GM18951 (cell line): ENCODE measurements around the gene NHLRC2.

Experiments
- POLR2A ChIP-seq: IDR thresholded peaks from 4 replicates; pipeline ENCODE4 v1.6.1; 2011; ENCODE audit warnings: mild to moderate bottlenecking; ENCODE audit not compliant: insufficient read length, insufficient read depth; ENCODE audit errors: extremely low read depth
- in situ Hi-C: fragments of 300-500 bp; cut with MboI; formaldehyde crosslinking; loops from one replicate; pipeline ENCODE4 v1.12.0; 2022; ENCODE audit warnings: low sequenced_read_pairs, mixed read lengths, inconsistent platforms; ENCODE audit not compliant: unreplicated experiment

The NHLRC2 gene

DNA sequence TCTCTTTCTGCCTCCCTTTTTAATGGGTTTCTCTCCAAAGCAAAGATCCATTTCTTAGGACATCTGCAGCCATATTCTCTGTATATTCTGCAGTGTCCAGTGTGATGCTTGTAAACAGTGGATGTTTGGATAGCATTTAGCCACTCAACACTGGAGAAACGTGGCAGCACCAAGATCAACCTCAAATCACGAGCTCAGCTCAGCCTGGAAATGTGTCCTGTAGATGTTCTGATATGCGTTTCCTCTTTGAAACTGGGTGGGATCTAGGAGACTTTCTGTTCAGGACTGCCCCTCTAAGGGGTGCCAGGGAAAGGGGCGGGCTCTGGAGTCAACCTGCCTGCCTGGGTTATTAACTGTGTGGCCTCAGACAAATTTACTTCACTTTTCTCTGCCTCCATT lies 91.2 kb downstream of the NHLRC2 start:
- in situ Hi-C loops: no loop called here
- no peak for TF ChIP-seq POLR2A

DNA sequence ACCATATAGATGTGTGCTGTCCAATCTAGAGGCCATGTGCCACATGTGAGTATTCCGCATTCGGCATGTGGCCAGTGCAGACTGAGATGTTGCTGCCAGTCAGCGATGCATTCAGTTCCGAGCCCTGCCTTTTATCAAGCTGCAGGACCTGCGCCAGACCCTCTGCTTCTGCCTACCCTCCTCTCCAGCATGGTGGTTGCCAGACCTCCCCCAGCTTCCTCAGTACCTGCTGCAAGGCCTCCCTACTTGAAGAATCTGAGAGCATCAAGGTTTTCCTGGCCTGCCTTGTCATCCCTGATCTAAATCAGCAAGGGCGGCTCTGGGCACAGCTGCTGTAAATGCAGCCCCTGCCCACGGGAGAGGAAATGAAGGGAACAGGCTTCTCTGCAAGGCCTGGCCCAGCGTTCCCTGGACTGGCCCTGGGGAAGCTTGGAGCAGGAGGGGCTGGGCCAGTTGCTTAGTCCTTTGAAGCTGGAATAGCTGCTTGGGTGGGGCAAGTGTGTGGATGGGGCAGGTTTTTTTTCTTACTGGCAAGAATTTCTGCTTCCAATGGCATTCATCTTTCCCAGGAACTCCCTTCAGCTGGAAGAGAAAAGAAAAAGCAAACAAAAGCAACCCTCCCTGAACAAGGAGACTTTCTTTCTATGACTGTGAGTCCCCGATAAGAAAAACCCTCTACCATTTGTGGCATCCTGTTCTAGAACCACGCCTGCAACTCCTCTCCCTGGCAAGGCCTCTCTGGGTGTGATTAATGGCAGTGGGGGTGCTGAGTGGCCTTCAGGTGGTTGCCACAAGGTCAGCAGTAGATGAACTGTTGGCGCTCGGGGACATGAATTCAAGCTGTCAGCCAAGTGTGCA lies 93.0 kb downstream of the NHLRC2 start:
- in situ Hi-C loops: no loop called here
- no peak for TF ChIP-seq POLR2A

- no peak for TF ChIP-seq POLR2A
- in situ Hi-C loops: no loop called here
Observed at GRCh38 chr10:113948048-113948447, 93.6 kb downstream of the NHLRC2 start.

- no peak for TF ChIP-seq POLR2A
- in situ Hi-C loops: no loop called here
Observed at GRCh38 chr10:113950268-113950667, 95.8 kb downstream of the NHLRC2 start.

- in situ Hi-C loops: no loop called here
Observed at GRCh38 chr10:113953505-113954272, 99.2 kb downstream of the NHLRC2 start.

GRCh38 chr10:113954409-113954808 lies 99.9 kb downstream of the NHLRC2 start:
- TF ChIP-seq POLR2A: no peak
- in situ Hi-C loops: no loop called here

More at GRCh38 chr10:113953505-113954272, 99.2 kb downstream of the NHLRC2 start:
- TF ChIP-seq POLR2A: no peak

- in situ Hi-C loops: no loop called here
- no peak for TF ChIP-seq POLR2A
Observed at GRCh38 chr10:113957013-113957412, 102.6 kb downstream of the NHLRC2 start.

DNA sequence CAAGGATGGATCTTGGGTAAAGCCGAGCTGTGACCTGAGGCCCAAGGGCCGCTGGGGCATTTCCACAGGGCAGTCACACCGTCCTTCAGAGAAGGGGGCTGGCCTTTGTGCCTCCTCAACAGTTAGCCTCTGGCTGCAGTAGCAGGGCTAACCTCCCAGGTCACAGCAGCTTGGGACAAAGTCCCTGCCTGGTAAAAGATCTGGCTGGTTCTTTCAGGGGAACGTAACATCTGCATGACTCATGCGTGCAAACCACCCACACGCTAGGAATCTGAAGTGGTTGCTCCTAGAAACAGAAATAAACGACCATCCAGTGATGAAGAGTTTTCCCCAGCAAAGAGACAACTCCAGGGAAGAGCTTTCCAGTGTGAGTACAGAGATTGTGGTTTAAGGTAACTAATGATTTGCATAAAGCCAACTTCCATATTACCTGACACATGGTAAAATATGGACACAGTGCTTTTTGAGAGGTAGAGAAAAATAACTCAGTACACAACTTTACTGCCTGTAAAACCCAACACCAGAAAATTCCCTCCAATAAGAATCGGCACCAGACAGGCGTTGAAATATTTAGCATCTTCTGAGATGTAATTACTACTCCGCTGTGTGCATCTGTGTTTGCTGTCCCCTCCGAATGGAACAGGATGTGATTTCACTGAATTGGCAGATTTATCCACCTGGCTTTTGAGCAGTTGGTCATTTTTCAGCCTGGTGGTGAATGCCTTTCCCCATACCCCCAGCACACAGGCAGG lies 104.3 kb downstream of the NHLRC2 start:
- no peak for TF ChIP-seq POLR2A
- in situ Hi-C loops: no loop called here

GRCh38 chr10:113959383-113959760 lies 104.9 kb downstream of the NHLRC2 start:
- in situ Hi-C loops: no loop called here
- TF ChIP-seq POLR2A: no peak

DNA sequence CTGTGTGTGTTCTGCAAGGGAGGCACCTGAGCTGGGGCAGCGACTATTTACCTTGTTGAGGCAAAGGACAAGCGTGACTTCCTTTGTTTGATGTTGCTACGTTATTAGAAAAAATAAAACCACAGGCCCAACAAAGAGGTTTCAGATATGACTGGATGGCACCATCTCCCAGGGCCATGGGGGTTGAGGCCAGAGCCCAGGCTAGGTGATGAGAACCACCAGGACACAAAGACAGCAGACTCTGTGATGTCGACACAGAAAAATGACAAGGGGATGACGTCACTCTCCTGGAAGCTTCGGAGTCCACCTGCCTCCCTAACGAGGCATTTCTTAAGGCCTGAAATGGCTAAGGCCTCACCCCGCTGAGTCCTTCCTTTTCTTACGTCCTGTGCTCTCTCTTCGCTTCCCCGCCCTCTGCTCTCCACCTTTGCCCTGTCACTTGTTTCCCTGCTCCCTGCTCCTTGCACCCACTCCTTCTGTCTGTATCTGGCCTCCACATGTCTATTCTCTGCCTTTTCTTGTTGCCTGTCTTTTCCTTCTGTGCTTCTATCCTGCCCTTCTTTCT lies 106.2 kb downstream of the NHLRC2 start:
- no peak for TF ChIP-seq POLR2A
- in situ Hi-C loops: no loop called here

DNA sequence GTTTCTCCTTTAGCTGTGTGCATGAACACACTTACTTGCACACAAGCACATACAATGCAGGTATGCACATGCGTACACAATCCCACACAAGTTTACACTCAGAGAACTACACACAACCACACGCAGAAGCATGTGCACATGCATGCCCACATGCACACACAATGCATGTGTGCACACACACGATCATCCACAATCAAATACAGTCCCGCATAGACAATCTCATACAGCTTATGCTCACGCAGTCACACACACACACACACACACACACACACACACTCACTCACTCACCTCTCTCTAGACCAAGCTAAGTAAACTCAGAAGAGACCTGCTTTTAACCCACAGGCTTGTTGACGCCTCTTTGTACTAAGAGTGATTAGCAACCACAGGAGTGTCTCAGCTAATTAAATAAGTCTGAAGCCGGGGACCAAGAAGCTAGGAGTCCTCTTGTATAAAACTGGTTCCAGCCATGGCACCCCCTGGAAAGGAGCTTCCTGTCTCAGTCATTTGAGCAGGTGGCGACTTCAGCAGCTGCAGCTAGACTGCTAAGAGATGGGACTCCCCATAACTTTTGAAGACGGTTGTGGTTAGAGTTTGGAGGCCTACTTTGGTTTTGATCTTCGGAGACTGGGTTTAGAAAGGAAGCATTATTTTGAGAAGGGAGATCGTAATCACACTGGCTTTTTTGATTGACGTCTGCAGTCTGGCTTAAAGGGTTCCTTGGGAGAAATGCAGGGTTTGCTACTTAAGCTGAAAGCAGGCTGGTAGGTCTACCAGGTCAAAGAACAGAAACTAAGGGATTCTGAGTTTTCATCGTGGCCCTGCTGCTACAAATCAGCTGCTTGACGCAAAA lies 106.9 kb downstream of the NHLRC2 start:
- in situ Hi-C loops: no loop called here
- no peak for TF ChIP-seq POLR2A

DNA sequence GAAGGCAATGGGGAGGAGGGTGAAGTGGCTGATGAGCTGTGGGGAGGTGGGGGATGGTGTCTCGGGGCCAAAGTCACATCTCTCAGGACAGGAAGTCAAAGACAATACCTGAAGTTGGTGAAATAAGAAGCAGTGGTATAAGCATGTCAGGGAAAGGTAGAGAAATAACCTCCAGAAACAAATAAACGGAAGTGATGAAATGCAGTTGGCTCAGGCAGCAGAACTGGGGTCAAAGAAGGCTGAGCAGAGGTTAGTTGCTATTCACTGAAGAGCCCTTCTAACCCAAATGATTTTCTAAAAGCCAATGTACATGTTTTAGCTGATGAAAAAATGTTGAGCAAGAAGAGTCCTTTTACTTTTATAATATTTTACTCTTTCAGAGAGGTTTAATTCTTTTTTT lies 110.6 kb downstream of the NHLRC2 start:
- no peak for TF ChIP-seq POLR2A
- in situ Hi-C loops: no loop called here

GRCh38 chr10:113965683-113966082 lies 111.2 kb downstream of the NHLRC2 start:
- in situ Hi-C loops: no loop called here
- TF ChIP-seq POLR2A: no peak
